Stimulated activated naive B cell treated with anti-CD40 and anti-IgM and Interleukin-4, amounts not matched to agents 10 μg/mL and 1 μg/mL and 100 μg/mL, for 72 hours (primary cell): ENCODE data around the gene PTH2.
"Not testable (repeated sequence)": the region's sequence is repeated elsewhere in the genome, so short reads cannot be mapped to it uniquely, and the experiment has no call there.

Experiments
- ATAC-seq, 2 donors: fragments of 150-1000 bp; cut with Tn5 transposase; replicated peaks; 2 replicates each; pipeline ENCODE4 v1.10.0; 2021; ENCODE audit warnings: moderate library complexity in 1 of 2
- DNase-seq: peaks from one replicate; pipeline ENCODE4 v3.0.0; 2021
- H3K27ac Mint-ChIP-seq: one replicate; pipeline ENCODE4 v1.8.0; 2022; ENCODE audit warnings: mild to moderate bottlenecking, mixed read lengths
- H3K27me3 Mint-ChIP-seq, 2 donors: one replicate each; pipeline ENCODE4 v1.8.0; 2022; ENCODE audit warnings: mixed read lengths in 2 of 2
- H3K36me3 Mint-ChIP-seq, 2 donors: one replicate each; pipeline ENCODE4 v1.8.0; 2022; ENCODE audit warnings: mixed read lengths in 2 of 2, mild to moderate bottlenecking in 1 of 2
- H3K4me1 Mint-ChIP-seq, 2 donors: one replicate each; pipeline ENCODE4 v1.8.0; 2022; ENCODE audit warnings: mixed read lengths in 2 of 2, mild to moderate bottlenecking in 1 of 2
- H3K4me3 Mint-ChIP-seq, 2 donors: one replicate each; pipeline ENCODE4 v1.8.0; 2022; ENCODE audit warnings: mild to moderate bottlenecking in 2 of 2, mixed read lengths in 2 of 2, moderate library complexity in 1 of 2
- H3K9me3 Mint-ChIP-seq, 2 donors: one replicate each; pipeline ENCODE4 v1.8.0; 2022; ENCODE audit warnings: mixed read lengths in 2 of 2, mild to moderate bottlenecking in 1 of 2

The PTH2 gene, protein sequence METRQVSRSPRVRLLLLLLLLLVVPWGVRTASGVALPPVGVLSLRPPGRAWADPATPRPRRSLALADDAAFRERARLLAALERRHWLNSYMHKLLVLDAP

GRCh38 chr19:49423071-49423984 is at the start of gene PTH2:
Gene PTH2, minus strand, starts transcription at chr19:49423441. Its CDS starts 102 bp downstream, at chr19:49423339.
- DNase-seq (no peak), ATAC-seq (peak in 1 of 2 donors; percentile 18)
- H3K4me3 Mint-ChIP-seq: peak within 1 kb of the TSS; percentile 78 to 80
- H3K27me3 Mint-ChIP-seq: peaks cover 92 to 100% of the 10 kb centered on the region in 2 donors
- H3K4me1 Mint-ChIP-seq: peaks cover 49 to 74% of the 10 kb centered on the region in 2 donors
- H3K9me3 Mint-ChIP-seq: no peaks in the 10 kb centered on the region
- H3K27ac Mint-ChIP-seq: peak within 1 kb of the TSS; percentile 91
- peaks cover 0 to 2% of the 10 kb centered on the region in 2 donors for H3K36me3 Mint-ChIP-seq

DNA sequence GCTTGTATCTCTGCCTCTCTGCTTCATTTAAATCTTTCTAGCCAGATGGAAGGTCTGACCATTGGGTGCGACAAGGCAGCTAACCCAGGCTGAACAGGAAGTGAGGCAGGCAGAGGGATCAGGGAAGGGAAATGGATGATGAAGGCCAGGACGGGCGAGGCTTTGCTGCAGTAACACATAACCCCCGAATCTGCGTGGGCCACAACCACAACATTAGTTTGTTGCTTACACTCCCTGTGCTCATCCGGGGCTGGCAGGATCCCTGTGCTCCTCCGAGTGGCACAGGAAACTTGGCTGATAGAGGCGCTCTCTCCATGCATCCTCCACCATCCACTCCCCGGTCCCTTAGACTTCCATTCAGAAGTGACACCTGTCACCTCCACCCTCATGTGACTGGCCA is 49.7 kb upstream of the PTH2 start:
- Mint-ChIP-seq H3K4me1 (peaks cover 46 to 70% of the 10 kb centered on the region in 2 donors), H3K9me3 (no peaks in the 10 kb centered on the region), H3K27me3 (no peaks in the 10 kb centered on the region), H3K36me3 (peaks cover 20 to 29% of the 10 kb centered on the region in 2 donors), H3K27ac (peak overlapping the region; percentile 98), H3K4me3 (peak overlapping the region; percentile 56 to 91)
- no peak for DNase-seq
- ATAC-seq: no peak

- Mint-ChIP-seq H3K4me3 (peak overlapping the region in 1 of 2 donors; percentile 56), H3K9me3 (no peaks in the 10 kb centered on the region), H3K27ac (peak overlapping the region; percentile 95), H3K4me1 (peaks cover 39 to 61% of the 10 kb centered on the region in 2 donors), H3K27me3 (no peaks in the 10 kb centered on the region), H3K36me3 (peaks cover 20 to 28% of the 10 kb centered on the region in 2 donors)
- DNase-seq (no peak), ATAC-seq (peak; percentile 7 to 8)
These were observed 47.4 kb upstream of the PTH2 start for GRCh38 chr19:49470615-49470978.

DNA sequence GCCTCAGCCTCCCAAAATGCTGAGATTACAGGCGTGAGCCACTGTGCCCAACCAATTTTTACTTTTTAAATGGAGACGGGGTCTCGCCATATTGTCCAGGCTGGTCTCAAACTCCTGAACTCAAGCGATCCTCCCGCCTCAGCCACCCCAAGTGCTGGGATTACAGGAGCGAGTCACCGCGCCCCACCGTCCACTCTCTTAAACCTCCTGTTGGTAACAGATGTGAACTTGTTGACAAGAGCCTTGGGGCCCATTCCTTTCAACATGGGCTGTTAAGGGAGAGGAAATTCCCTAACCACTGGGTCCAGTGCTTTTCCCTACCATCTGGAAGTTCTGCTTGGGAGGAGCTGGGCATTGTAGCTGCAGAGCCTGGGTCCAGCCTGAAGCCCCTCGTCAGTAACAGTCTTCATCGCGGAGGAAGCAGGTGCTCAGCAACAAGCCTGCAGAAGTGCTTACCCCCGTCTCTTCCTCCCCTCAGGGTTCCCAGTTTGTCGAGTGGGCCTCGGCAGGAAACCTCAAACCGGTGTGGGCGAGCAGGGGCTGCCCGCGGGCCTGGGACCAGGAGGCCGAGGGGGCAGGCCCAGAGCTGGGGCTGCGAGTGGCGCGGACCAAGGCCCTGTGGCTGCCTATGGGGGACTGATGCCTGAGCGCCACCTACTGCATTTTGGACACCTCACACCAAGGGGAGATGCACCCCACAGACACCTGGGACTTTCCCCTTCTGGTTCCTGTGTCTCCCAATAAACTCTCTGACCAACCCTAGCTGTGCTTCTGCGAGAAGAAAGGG is 46.8 kb upstream of the PTH2 start:
- peaks cover 25 to 28% of the 10 kb centered on the region in 2 donors for H3K36me3 Mint-ChIP-seq
- H3K4me3 Mint-ChIP-seq: peak overlapping the region; percentile 56 to 60
- H3K9me3 Mint-ChIP-seq: no peaks in the 10 kb centered on the region
- DNase-seq (peak; percentile 91), ATAC-seq (peak; percentile 79 to 84)
- H3K27ac Mint-ChIP-seq: peak overlapping the region; percentile 95
- H3K4me1 Mint-ChIP-seq: peaks cover 33 to 55% of the 10 kb centered on the region in 2 donors
- H3K27me3 Mint-ChIP-seq: no peaks in the 10 kb centered on the region

DNA sequence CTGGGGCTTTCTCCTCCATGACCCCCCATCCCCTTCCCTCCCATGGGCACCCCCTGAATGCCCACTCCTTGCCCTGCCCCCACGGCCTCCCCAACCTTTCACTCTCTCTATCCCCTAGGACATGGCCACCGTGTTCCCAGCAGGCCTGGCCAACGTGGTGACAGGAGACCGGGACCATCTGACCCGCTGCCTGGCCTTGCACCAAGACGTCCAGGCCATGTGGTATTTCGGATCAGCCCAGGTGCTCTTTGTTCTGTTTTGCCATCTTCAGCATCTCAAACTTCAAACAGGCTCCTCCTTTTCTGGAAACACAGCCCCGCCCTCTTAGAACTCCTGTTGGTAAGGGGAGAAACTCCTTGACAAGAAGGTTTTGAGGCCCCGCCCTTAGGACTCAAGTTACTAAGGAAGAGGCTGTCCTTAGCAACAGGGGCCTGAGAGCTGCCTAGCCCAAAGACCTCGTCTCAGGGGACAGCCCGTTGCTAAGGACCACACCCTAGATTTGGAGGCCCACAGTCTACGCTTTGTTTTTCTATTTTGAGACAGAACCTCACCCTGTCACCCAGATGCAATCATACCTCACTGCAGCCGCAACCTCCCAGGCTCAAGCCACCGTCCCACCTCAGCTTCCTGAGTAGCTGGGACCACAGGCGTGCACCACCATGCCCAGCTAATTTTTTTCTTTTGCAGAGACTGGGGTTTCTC is 45.7 kb upstream of the PTH2 start:
- H3K27me3 Mint-ChIP-seq: no peaks in the 10 kb centered on the region
- DNase-seq (peak; percentile 87), ATAC-seq (peak; percentile 74)
- peak overlapping the region; percentile 97 for H3K27ac Mint-ChIP-seq
- peaks cover 28 to 48% of the 10 kb centered on the region in 2 donors for H3K4me1 Mint-ChIP-seq
- peaks cover 37 to 38% of the 10 kb centered on the region in 2 donors for H3K36me3 Mint-ChIP-seq
- peak overlapping the region; percentile 50 to 59 for H3K4me3 Mint-ChIP-seq
- no peaks in the 10 kb centered on the region for H3K9me3 Mint-ChIP-seq

DNA sequence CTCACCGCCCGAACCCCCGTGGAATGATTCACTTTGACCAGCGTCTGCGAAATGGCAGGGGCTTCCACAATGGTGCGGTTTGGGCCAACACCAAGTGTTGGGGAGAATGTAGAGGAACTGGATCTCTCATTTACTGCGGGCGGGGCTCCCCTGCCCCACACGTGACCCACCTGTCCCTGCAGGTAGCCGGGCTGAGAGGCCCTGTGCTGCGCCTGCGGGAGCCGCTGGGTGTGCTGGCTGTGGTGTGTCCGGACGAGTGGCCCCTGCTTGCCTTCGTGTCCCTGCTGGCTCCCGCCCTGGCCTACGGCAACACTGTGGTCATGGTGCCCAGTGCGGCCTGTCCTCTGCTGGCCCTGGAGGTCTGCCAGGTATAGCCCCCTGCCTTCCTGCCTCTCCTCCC is 45.0 kb upstream of the PTH2 start:
- Mint-ChIP-seq H3K4me3 (no peak overlapping the region), H3K9me3 (no peaks in the 10 kb centered on the region), H3K27ac (no peak overlapping the region), H3K36me3 (peaks cover 38 to 39% of the 10 kb centered on the region in 2 donors), H3K27me3 (no peaks in the 10 kb centered on the region), H3K4me1 (peaks cover 28 to 43% of the 10 kb centered on the region in 2 donors)
- ATAC-seq (no peak), DNase-seq (no peak)

GRCh38 chr19:49465371-49465770 is 42.1 kb upstream of the PTH2 start:
- DNase-seq (no peak), ATAC-seq (no peak)
- Mint-ChIP-seq H3K9me3 (no peaks in the 10 kb centered on the region), H3K27me3 (no peaks in the 10 kb centered on the region), H3K4me3 (no peak overlapping the region), H3K4me1 (peaks cover 18 to 26% of the 10 kb centered on the region in 2 donors), H3K36me3 (peaks cover 47 to 48% of the 10 kb centered on the region in 2 donors), H3K27ac (peak overlapping the region; percentile 51)

DNA sequence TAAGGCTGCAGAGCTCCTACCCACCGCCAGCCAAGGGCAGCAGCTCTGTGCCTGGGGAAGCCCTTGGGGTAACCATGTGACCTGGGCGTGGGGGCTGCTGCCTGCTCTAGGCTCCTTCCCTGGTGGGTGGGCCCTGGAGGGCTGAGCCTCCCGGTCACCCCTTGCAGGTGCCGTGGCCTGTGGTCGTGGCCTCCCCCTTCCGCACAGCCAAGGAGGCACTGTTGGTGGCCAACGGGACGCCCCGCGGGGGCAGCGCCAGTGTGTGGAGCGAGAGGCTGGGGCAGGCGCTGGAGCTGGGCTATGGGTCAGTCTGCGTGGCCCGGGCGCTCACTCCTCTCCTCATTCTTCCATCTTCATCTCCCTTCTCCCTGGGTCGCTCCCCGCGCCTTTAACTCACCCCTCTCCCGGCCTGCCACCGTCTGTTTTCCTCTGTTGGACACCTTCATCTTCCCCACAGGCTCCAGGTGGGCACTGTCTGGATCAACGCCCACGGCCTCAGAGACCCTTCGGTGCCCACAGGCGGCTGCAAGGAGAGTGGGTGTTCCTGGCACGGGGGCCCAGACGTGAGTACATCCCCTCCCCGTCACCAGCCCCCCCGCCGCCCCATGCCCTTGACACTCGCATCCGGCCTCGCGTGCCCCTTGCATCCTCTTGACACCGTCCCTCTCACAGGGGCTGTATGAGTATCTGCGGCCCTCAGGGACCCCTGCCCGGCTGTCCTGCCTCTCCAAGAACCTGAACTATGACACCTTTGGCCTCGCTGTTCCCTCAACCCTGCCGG is 40.9 kb upstream of the PTH2 start:
- no peak for ATAC-seq
- DNase-seq: no peak
- H3K27me3 Mint-ChIP-seq: no peaks in the 10 kb centered on the region
- H3K4me1 Mint-ChIP-seq: peaks cover 11 to 26% of the 10 kb centered on the region in 2 donors
- H3K36me3 Mint-ChIP-seq: peaks cover 48 to 51% of the 10 kb centered on the region in 2 donors
- no peak overlapping the region for H3K4me3 Mint-ChIP-seq
- no peaks in the 10 kb centered on the region for H3K9me3 Mint-ChIP-seq
- H3K27ac Mint-ChIP-seq: no peak overlapping the region

GRCh38 chr19:49462492-49462891 is 39.3 kb upstream of the PTH2 start:
- ATAC-seq (no peak), DNase-seq (no peak)
- peak overlapping the region; percentile 47 for H3K27ac Mint-ChIP-seq
- H3K27me3 Mint-ChIP-seq: no peaks in the 10 kb centered on the region
- H3K4me1 Mint-ChIP-seq: peaks cover 6 to 16% of the 10 kb centered on the region in 2 donors
- no peaks in the 10 kb centered on the region for H3K9me3 Mint-ChIP-seq
- no peak overlapping the region for H3K4me3 Mint-ChIP-seq
- peaks cover 44 to 46% of the 10 kb centered on the region in 2 donors for H3K36me3 Mint-ChIP-seq

DNA sequence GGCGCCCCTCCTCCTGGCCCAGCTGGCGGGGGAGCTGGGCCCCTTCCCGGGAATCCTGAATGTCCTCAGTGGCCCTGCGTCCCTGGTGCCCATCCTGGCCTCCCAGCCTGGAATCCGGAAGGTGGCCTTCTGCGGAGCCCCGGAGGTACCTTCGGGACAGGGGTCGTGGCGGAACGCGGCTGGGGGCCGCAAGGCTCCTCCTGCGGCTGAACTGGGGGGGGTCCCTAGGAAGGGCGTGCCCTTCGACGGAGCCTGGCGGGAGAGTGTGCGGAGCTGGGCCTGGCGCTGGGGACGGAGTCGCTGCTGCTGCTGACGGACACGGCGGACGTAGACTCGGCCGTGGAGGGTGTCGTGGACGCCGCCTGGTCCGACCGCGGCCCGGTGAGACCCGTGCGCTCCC is 38.4 kb upstream of the PTH2 start:
- Mint-ChIP-seq H3K4me1 (peaks cover 6 to 22% of the 10 kb centered on the region in 2 donors), H3K9me3 (no peaks in the 10 kb centered on the region), H3K27me3 (no peaks in the 10 kb centered on the region), H3K27ac (no peak overlapping the region), H3K36me3 (peaks cover 50% of the 10 kb centered on the region in 2 donors), H3K4me3 (no peak overlapping the region)
- DNase-seq (no peak), ATAC-seq (no peak)

GRCh38 chr19:49461130-49461529 is 37.9 kb upstream of the PTH2 start:
- not testable (repeated sequence) for H3K9me3 Mint-ChIP-seq, H3K27me3 Mint-ChIP-seq, DNase-seq, H3K4me3 Mint-ChIP-seq, ATAC-seq, H3K27ac Mint-ChIP-seq
- peaks cover 6 to 25% of the 10 kb centered on the region in 2 donors for H3K4me1 Mint-ChIP-seq
- peaks cover 53 to 54% of the 10 kb centered on the region in 2 donors for H3K36me3 Mint-ChIP-seq

DNA sequence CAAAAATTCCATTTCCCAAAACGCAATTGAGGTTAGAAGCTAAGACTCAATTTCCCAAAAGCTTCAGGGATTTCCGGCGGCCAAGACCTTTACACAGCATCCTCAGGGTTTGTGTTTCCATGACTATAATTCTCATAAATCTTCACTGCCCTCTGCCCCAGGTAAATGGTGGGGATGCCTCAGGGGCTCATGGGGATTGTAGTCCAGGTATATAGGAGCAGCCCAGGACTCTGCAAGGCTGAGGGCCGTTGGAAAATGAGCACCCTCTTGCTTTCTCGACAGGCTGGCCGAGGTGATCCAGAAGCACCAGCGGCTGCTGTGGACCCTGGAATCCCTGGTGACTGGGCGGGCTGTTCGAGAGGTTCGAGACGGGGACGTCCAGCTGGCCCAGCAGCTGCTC is 36.1 kb upstream of the PTH2 start:
- ATAC-seq (no peak), DNase-seq (no peak)
- H3K9me3 Mint-ChIP-seq: no peaks in the 10 kb centered on the region
- H3K4me3 Mint-ChIP-seq: no peak overlapping the region
- no peak overlapping the region for H3K27ac Mint-ChIP-seq
- H3K27me3 Mint-ChIP-seq: no peaks in the 10 kb centered on the region
- H3K36me3 Mint-ChIP-seq: peaks cover 40 to 45% of the 10 kb centered on the region in 2 donors
- peaks cover 5 to 31% of the 10 kb centered on the region in 2 donors for H3K4me1 Mint-ChIP-seq

DNA sequence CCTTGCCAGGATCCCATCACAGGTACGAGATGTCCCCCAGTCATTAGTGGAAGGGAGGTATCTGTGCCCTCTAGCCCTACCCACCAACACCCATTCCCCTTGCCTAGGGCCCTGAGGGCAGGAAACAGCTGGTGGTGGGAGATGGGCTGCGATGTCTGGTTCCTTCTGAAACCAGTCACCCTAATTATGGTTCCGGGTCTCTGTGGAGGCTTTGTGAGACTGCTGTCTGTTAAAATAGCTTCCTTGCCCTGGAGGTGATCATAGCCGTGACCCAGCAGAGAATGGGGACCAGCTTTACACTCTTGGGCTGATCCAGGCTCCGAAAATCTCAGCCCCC is 35.3 kb upstream of the PTH2 start:
- peaks cover 10 to 36% of the 10 kb centered on the region in 2 donors for H3K4me1 Mint-ChIP-seq
- peaks cover 35 to 41% of the 10 kb centered on the region in 2 donors for H3K36me3 Mint-ChIP-seq
- H3K27ac Mint-ChIP-seq: no peak overlapping the region
- no peaks in the 10 kb centered on the region for H3K27me3 Mint-ChIP-seq
- no peaks in the 10 kb centered on the region for H3K9me3 Mint-ChIP-seq
- ATAC-seq (no peak), DNase-seq (no peak)
- H3K4me3 Mint-ChIP-seq: no peak overlapping the region
